GM23248 (cell line): ENCODE results near the gene PTGS2.

Experiments
- EZH2 ChIP-seq: fragments of 200-600 bp; sonication (generic); IDR thresholded peaks from 2 replicates; pipeline ENCODE4 v1.6.1; 2018; ENCODE audit warnings: antibody characterized with exemption, mild to moderate bottlenecking; ENCODE audit not compliant: insufficient read depth, poor library complexity, severe bottlenecking
- EZH2phosphoT487 ChIP-seq: fragments of 200-600 bp; sonication (generic); IDR thresholded peaks from 2 replicates; pipeline ENCODE4 v1.6.1; 2018; ENCODE audit warnings: antibody characterized with exemption, moderate library complexity, mild to moderate bottlenecking, low read depth; ENCODE audit not compliant: insufficient read depth

- no peak for TF ChIP-seq EZH2phosphoT487
- no peak for TF ChIP-seq EZH2
Observed at GRCh38 chr1:186671136-186671825, 8.9 kb downstream of the PTGS2 start.
